ENCODE results near the gene TGFBR1. TPM values are rescaled to one million over a fixed set of nuclear protein-coding genes. Genes with fewer than 3 reads are reported as not detected.

The TGFBR1 gene
- total and polyA plus RNA-seq, 2 donors (not counting 1 experiment from before 2014, with no cell fraction given): 78.5 to 79.1 TPM

DNA sequence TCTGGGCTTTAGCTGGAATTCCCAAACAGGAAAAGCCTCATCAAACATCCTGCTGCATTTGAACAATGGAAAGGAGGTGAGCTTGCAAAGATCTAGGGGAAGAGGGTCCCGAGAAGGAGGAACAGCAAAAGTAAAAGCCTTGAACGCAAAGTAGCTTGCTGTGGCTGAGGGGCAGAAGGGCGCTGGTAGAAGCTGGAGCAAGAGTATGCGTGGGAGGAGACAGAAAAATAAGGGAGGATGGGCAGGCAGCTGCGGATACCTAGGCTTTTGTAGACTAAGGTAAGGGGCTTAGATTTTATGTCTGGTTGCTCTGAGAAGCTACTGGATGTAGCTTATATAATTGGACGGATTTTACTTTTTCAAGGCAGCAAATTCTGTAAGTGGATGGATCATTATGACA is 21.9 kb upstream of the TGFBR1 start:
- Histone ChIP-seq H3K9me3 (ENCODE audit: control insufficient read depth, insufficient read depth, low read depth, low read length) (no peaks in the 10 kb centered on the region), H3K27ac (ENCODE audit: insufficient read depth, low read length) (no peak overlapping the region), H3K9ac (ENCODE audit: insufficient read depth, low read length) (no peak overlapping the region), H3K4me3 (replicated peaks in 1 of 4; ENCODE audit: control extremely low read depth in 1 of 4, insufficient read depth in 1 of 4, low read depth in 3 of 4, low read length in 4 of 4) (no peak overlapping the region), H3K27me3 (ENCODE audit: control insufficient read depth, insufficient read depth, low read length) (peaks cover 7% of the 10 kb centered on the region), H3K79me2 (ENCODE audit: control insufficient read depth, insufficient read depth, low read length) (no peaks in the 10 kb centered on the region), H4K20me1 (ENCODE audit: control insufficient read depth, extremely low read depth, insufficient read depth, low read length) (no peaks in the 10 kb centered on the region), H3K36me3 (ENCODE audit: control insufficient read depth, insufficient read depth, low read length) (no peaks in the 10 kb centered on the region), H2AFZ (ENCODE audit: low read length) (no peak overlapping the region), H3K4me1 (ENCODE audit: control insufficient read depth, extremely low read depth, insufficient read depth, low read length) (no peaks in the 10 kb centered on the region), H3K4me2 (ENCODE audit: extremely low read depth, insufficient read depth, low read length) (no peak overlapping the region)
- DNase-seq (ENCODE audit: low read depth in 2 of 2): no peak
- TF ChIP-seq, protein P1, sequence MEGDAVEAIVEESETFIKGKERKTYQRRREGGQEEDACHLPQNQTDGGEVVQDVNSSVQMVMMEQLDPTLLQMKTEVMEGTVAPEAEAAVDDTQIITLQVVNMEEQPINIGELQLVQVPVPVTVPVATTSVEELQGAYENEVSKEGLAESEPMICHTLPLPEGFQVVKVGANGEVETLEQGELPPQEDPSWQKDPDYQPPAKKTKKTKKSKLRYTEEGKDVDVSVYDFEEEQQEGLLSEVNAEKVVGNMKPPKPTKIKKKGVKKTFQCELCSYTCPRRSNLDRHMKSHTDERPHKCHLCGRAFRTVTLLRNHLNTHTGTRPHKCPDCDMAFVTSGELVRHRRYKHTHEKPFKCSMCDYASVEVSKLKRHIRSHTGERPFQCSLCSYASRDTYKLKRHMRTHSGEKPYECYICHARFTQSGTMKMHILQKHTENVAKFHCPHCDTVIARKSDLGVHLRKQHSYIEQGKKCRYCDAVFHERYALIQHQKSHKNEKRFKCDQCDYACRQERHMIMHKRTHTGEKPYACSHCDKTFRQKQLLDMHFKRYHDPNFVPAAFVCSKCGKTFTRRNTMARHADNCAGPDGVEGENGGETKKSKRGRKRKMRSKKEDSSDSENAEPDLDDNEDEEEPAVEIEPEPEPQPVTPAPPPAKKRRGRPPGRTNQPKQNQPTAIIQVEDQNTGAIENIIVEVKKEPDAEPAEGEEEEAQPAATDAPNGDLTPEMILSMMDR (conservative IDR thresholded peaks at IDR 0.05 in 1 of 2, IDR thresholded peaks at IDR 0.05 in 1 of 2; ENCODE audit: low read depth in 1 of 2, low read length in 2 of 2): no peak
- TF ChIP-seq EZH2 (IDR thresholded peaks at IDR 0.05; ENCODE audit: low read length, missing control alignments): no peak

DNA sequence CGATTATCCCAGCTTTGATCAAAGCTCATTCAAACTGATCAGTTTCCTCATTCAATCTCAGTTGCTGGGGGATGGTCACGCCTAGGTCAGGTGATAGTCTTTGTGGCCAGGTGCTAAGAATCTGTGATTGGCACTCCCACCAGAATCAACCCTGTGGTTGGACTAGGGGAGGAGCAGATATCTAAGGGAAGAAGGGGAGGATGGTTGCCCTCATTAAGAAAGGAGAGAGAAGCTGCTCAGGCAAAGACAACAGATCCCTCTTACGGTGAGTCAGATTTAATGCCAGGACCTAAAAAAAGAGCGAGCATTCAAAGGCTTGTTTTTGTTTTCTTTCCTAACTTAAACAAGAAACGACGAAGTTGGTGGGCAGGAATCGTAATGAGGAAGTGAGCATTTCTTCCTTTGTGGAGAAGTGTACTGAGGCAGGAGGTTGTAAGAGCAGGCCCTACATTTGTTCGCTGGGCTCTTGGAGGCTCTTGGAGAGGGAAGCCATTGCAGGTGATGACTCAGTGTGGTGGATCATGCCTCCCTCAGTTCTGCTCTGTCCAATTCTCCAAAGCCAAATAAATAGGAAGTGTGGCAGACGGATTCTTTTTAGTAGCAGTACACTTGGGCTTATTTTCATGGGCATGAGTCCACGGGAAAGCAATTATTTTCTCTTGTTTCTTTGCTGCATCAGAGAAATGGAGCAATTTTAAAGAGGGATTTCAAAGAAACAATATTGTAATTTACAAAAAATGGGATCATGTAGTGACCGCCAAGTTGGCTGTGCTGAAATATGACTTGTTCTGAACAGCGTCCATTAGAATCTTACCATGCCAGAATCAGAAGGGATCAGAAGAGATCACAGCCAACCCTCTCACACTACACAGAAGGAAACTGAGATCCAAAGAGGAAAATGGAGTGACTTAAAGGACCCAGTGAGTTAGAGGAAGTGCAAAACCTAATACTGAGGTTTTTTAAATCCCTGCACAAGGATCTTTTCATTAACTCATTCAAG is 18.7 kb upstream of the TGFBR1 start:
- no peaks in the 10 kb centered on the region for H3K36me3 ChIP-seq (ENCODE audit: control insufficient read depth, insufficient read depth, low read length)
- no peaks in the 10 kb centered on the region for H3K79me2 ChIP-seq (ENCODE audit: control insufficient read depth, insufficient read depth, low read length)
- no peaks in the 10 kb centered on the region for H3K4me1 ChIP-seq (ENCODE audit: control insufficient read depth, extremely low read depth, insufficient read depth, low read length)
- no peak overlapping the region for H2AFZ ChIP-seq (ENCODE audit: low read length)
- no peak for TF ChIP-seq EZH2 (IDR thresholded peaks at IDR 0.05; ENCODE audit: low read length, missing control alignments)
- TF ChIP-seq, protein P1 (conservative IDR thresholded peaks at IDR 0.05 in 1 of 2, IDR thresholded peaks at IDR 0.05 in 1 of 2; ENCODE audit: low read depth in 1 of 2, low read length in 2 of 2): no peak
- H3K4me2 ChIP-seq (ENCODE audit: extremely low read depth, insufficient read depth, low read length): peak overlapping the region; percentile 41
- peaks cover 7% of the 10 kb centered on the region for H3K27me3 ChIP-seq (ENCODE audit: control insufficient read depth, insufficient read depth, low read length)
- H3K4me3 ChIP-seq (replicated peaks in 1 of 4; ENCODE audit: control extremely low read depth in 1 of 4, insufficient read depth in 1 of 4, low read depth in 3 of 4, low read length in 4 of 4): no peak overlapping the region
- H4K20me1 ChIP-seq (ENCODE audit: control insufficient read depth, extremely low read depth, insufficient read depth, low read length): no peaks in the 10 kb centered on the region
- H3K9me3 ChIP-seq (ENCODE audit: control insufficient read depth, insufficient read depth, low read depth, low read length): no peaks in the 10 kb centered on the region
- no peak overlapping the region for H3K27ac ChIP-seq (ENCODE audit: insufficient read depth, low read length)
- no peak overlapping the region for H3K9ac ChIP-seq (ENCODE audit: insufficient read depth, low read length)
- peak; percentile 70 to 87 for DNase-seq (ENCODE audit: low read depth in 2 of 2)

DNA sequence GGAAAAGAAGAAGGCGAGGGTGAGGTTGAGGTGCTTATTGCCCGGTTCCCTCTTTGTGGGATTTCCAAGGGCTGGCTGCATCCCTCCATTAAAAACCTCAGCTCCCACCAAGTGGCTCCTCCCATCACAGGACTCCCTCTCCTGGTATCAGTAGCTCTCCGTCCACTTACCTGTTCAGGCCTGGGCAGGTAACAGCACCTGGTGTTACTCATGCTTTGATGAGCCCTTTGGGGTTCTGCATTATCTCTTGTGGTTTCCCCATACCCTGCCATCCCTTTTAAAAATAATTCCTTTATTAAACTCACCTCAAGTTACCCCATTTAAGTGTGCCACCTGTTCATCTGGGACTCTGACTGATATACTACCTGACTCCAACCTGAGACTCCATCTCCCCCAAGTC is 17.5 kb upstream of the TGFBR1 start:
- no peak overlapping the region for H3K4me2 ChIP-seq (ENCODE audit: extremely low read depth, insufficient read depth, low read length)
- H3K4me1 ChIP-seq (ENCODE audit: control insufficient read depth, extremely low read depth, insufficient read depth, low read length): no peaks in the 10 kb centered on the region
- H3K79me2 ChIP-seq (ENCODE audit: control insufficient read depth, insufficient read depth, low read length): no peaks in the 10 kb centered on the region
- H3K9ac ChIP-seq (ENCODE audit: insufficient read depth, low read length): no peak overlapping the region
- TF ChIP-seq, protein P1 (conservative IDR thresholded peaks at IDR 0.05 in 1 of 2, IDR thresholded peaks at IDR 0.05 in 1 of 2; ENCODE audit: low read depth in 1 of 2, low read length in 2 of 2): no peak
- TF ChIP-seq EZH2 (IDR thresholded peaks at IDR 0.05; ENCODE audit: low read length, missing control alignments): no peak
- H3K9me3 ChIP-seq (ENCODE audit: control insufficient read depth, insufficient read depth, low read depth, low read length): no peaks in the 10 kb centered on the region
- no peak overlapping the region for H2AFZ ChIP-seq (ENCODE audit: low read length)
- no peak overlapping the region for H3K4me3 ChIP-seq (replicated peaks in 1 of 4; ENCODE audit: control extremely low read depth in 1 of 4, insufficient read depth in 1 of 4, low read depth in 3 of 4, low read length in 4 of 4)
- H3K36me3 ChIP-seq (ENCODE audit: control insufficient read depth, insufficient read depth, low read length): no peaks in the 10 kb centered on the region
- DNase-seq (ENCODE audit: low read depth in 2 of 2): no peak
- no peak overlapping the region for H3K27ac ChIP-seq (ENCODE audit: insufficient read depth, low read length)
- no peaks in the 10 kb centered on the region for H4K20me1 ChIP-seq (ENCODE audit: control insufficient read depth, extremely low read depth, insufficient read depth, low read length)
- no peaks in the 10 kb centered on the region for H3K27me3 ChIP-seq (ENCODE audit: control insufficient read depth, insufficient read depth, low read length)
